Raji (cell line): ENCODE measurements around the gene OTUB2.

Source experiments
- POLR2A ChIP-seq: IDR thresholded peaks from 2 replicates; pipeline ENCODE4 v1.6.1; 2011; ENCODE audit warnings: low read depth, low read length, control low read depth; ENCODE audit not compliant: insufficient read depth

OTUB2 gene

GRCh38 chr14:94005324-94006073 lies 20.6 kb upstream of the OTUB2 start:
- no peak for TF ChIP-seq POLR2A

- TF ChIP-seq POLR2A = no peak
Measured at GRCh38 chr14:94008234-94008633, 17.9 kb upstream of the OTUB2 start.

- no peak for TF ChIP-seq POLR2A
Measured at GRCh38 chr14:94009767-94010166, 16.4 kb upstream of the OTUB2 start.

GRCh38 chr14:94010625-94011024 lies 15.5 kb upstream of the OTUB2 start:
- TF ChIP-seq POLR2A = no peak

GRCh38 chr14:94011795-94012194 lies 14.3 kb upstream of the OTUB2 start:
- no peak for TF ChIP-seq POLR2A

GRCh38 chr14:94014382-94014781 lies 11.8 kb upstream of the OTUB2 start:
- no peak for TF ChIP-seq POLR2A

- no peak for TF ChIP-seq POLR2A
Measured at GRCh38 chr14:94015223-94015622, 10.9 kb upstream of the OTUB2 start.

- no peak for TF ChIP-seq POLR2A
Measured at GRCh38 chr14:94016446-94016976, 9.6 kb upstream of the OTUB2 start.

- no peak for TF ChIP-seq POLR2A
Measured at GRCh38 chr14:94018308-94018707, 7.8 kb upstream of the OTUB2 start.

GRCh38 chr14:94019329-94019728 lies 6.8 kb upstream of the OTUB2 start:
- TF ChIP-seq POLR2A = no peak

- TF ChIP-seq POLR2A = no peak
Measured at GRCh38 chr14:94020267-94020666, 5.9 kb upstream of the OTUB2 start.

- no peak for TF ChIP-seq POLR2A
Measured at GRCh38 chr14:94021001-94021400, 5.1 kb upstream of the OTUB2 start.

- no peak for TF ChIP-seq POLR2A
Measured at GRCh38 chr14:94021416-94022157, 4.6 kb upstream of the OTUB2 start.

- no peak for TF ChIP-seq POLR2A
Measured at GRCh38 chr14:94022532-94023411, 3.4 kb upstream of the OTUB2 start.

- TF ChIP-seq POLR2A = no peak
Measured at GRCh38 chr14:94024549-94024948, 1.6 kb upstream of the OTUB2 start.
